A549 (cell line): Measurements from ENCODE around the gene N4BP2L2. TPM values are rescaled to one million over a fixed set of nuclear protein-coding genes. Genes with fewer than 3 reads are reported as not detected.

Source experiments
- ATAC-seq, 2 experiments: fragments of 200-7000 bp in 1 of 2; fragments of >200 bp in 1 of 2; cut with Nextera tagmentation in 1 of 2; cut with Tn5 transposase in 1 of 2; 3 replicates each; pipeline versions ENCODE4 v1.8.0 to v1.9.1; 2018 to 2020; ENCODE audit warnings: mild to moderate bottlenecking in 1 of 2, moderate library complexity in 1 of 2
- CTCF ChIA-PET: fragments of 300-600 bp; sonication (Branson Sonifier 250); formaldehyde crosslinking; extraction: SDS; loops from one replicate; lab custom pipeline; 2021; ENCODE audit warnings: antibody characterized with exemption, inconsistent platforms; lab: Yijun Ruan, JAX
- POLR2A ChIA-PET: fragments of 350-600 bp; formaldehyde crosslinking; extraction: SDS; loops from one replicate; lab custom pipeline; 2021; ENCODE audit warnings: antibody characterized with exemption, inconsistent platforms; lab: Yijun Ruan, JAX
- DNase-seq, 2 experiments: peaks; one replicate each; pipeline versions ENCODE4 v3.0.0 to v3.0.0-alpha.2; 2011 to 2016; ENCODE audit warnings: low read depth in 1 of 2, low spot score in 1 of 2
- FAIRE-seq: peaks from 2 replicates; lab custom pipeline; 2011; peaks lifted over from hg19 to GRCh38; lab: Jason Lieb, UNC
- H3K27ac ChIP-seq, 2 experiments: fragments of >200 bp; sonication (Bioruptor Twin); formaldehyde crosslinking; 3 replicates each; pipeline ENCODE4 v1.5.1; 2016 to 2017
- H3K4me1 ChIP-seq: fragments of >200 bp; sonication (Bioruptor Twin); formaldehyde crosslinking; 3 replicates; pipeline ENCODE4 v1.6.1; 2016
- H3K4me2 ChIP-seq: fragments of >200 bp; sonication (Bioruptor Twin); formaldehyde crosslinking; 3 replicates; pipeline ENCODE4 v1.6.1; 2016
- H3K4me3 ChIP-seq: fragments of >200 bp; sonication (Bioruptor Twin); formaldehyde crosslinking; 3 replicates; pipeline ENCODE4 v1.5.1; 2016
- H3K9me3 ChIP-seq: fragments of >200 bp; sonication (Bioruptor Twin); formaldehyde crosslinking; 3 replicates; pipeline ENCODE4 v1.6.1; 2016
- CBX2 ChIP-seq: fragments of 200-600 bp; sonication (generic); IDR thresholded peaks from 2 replicates; pipeline ENCODE4 v1.6.1; 2016; ENCODE audit warnings: low read depth, mild to moderate bottlenecking, borderline replicate concordance
- CBX8 ChIP-seq: fragments of 200-600 bp; sonication (generic); IDR thresholded peaks from 2 replicates; pipeline ENCODE4 v1.6.1; 2016
- CEBPB ChIP-seq, 2 experiments: fragments of >200 bp in 1 of 2; sonication (Bioruptor Twin) in 1 of 2; formaldehyde crosslinking in 1 of 2; IDR thresholded peaks; 2 replicates each; pipeline ENCODE4 v1.6.1; 2012 to 2016
- CHD2 ChIP-seq: fragments of 150-350 bp; IDR thresholded peaks from 2 replicates; pipeline ENCODE4 v1.6.1; 2014; ENCODE audit warnings: low read length; ENCODE audit not compliant: partially characterized antibody
- EHF ChIP-seq: fragments of 250-450 bp; sonication (Bioruptor Pico); IDR thresholded peaks from 2 replicates; pipeline ENCODE4 v1.5.0; 2020; ENCODE audit warnings: mild to moderate bottlenecking
- EP300 ChIP-seq, 2 experiments: fragments of >200 bp; sonication (Bioruptor Twin); formaldehyde crosslinking; IDR thresholded peaks; 2 replicates in 1 of 2; 3 replicates in 1 of 2; pipeline ENCODE4 v1.6.1; 2016 to 2017
- FOSB ChIP-seq: fragments of 250-450 bp; sonication (Bioruptor Pico); IDR thresholded peaks from 2 replicates; pipeline ENCODE4 v1.5.0; 2020; ENCODE audit warnings: mild to moderate bottlenecking, moderate library complexity
- FOSL2 ChIP-seq, 2 experiments: fragments of 450-650 bp in 1 of 2; fragments of >200 bp in 1 of 2; sonication (Bioruptor Twin) in 1 of 2; formaldehyde crosslinking; IDR thresholded peaks; 2 replicates each; pipeline versions ENCODE4 v1.5.0 to v1.6.1; 2016 to 2020; ENCODE audit warnings: mild to moderate bottlenecking in 1 of 2, moderate library complexity in 1 of 2
- FOXS1 ChIP-seq: fragments of 250-450 bp; sonication (Bioruptor Pico); IDR thresholded peaks from 2 replicates; pipeline ENCODE4 v1.5.0; 2020; ENCODE audit warnings: mild to moderate bottlenecking, moderate library complexity
- GATA3 ChIP-seq: IDR thresholded peaks from 2 replicates; pipeline ENCODE4 v1.6.1; 2012; ENCODE audit warnings: borderline replicate concordance
- HOXB13 ChIP-seq: fragments of 250-450 bp; sonication (Bioruptor Pico); IDR thresholded peaks from 2 replicates; pipeline ENCODE4 v1.5.0; 2020; ENCODE audit warnings: low read depth, mild to moderate bottlenecking, moderate library complexity
- JUN ChIP-seq, 2 experiments: fragments of >200 bp; sonication (Bioruptor Twin); formaldehyde crosslinking; IDR thresholded peaks; 2 replicates in 1 of 2; 3 replicates in 1 of 2; pipeline ENCODE4 v1.6.1; 2016 to 2017
- JUNB ChIP-seq: fragments of >200 bp; sonication (Bioruptor Twin); formaldehyde crosslinking; IDR thresholded peaks from 2 replicates; pipeline ENCODE4 v1.6.1; 2016
- MAZ ChIP-seq: fragments of 150-350 bp; IDR thresholded peaks from 2 replicates; pipeline ENCODE4 v1.6.1; 2014; ENCODE audit warnings: antibody characterized with exemption, low read depth, low read length, borderline replicate concordance
- POLR2AphosphoS2 ChIP-seq: conservative IDR thresholded peaks from 2 replicates; pipeline ENCODE4 v1.6.1; 2012; ENCODE audit warnings: low read length, improper control_type of control experiment, inconsistent platforms
- RARB ChIP-seq: fragments of 250-450 bp; sonication (Bioruptor Pico); IDR thresholded peaks from 2 replicates; pipeline ENCODE4 v1.8.0; 2021; ENCODE audit warnings: mild to moderate bottlenecking, moderate library complexity
- RNF2 ChIP-seq: fragments of 200-600 bp; sonication (generic); IDR thresholded peaks from 2 replicates; pipeline ENCODE4 v1.6.1; 2016; ENCODE audit warnings: low read depth, mild to moderate bottlenecking, antibody characterized with exemption, moderate library complexity, borderline replicate concordance
- SREBF2 ChIP-seq: fragments of 450-650 bp; IDR thresholded peaks from 2 replicates; pipeline ENCODE4 v1.6.1; 2014; ENCODE audit warnings: mild to moderate bottlenecking, moderate library complexity
- TFCP2L1 ChIP-seq: fragments of 250-450 bp; sonication (Bioruptor Pico); IDR thresholded peaks from 2 replicates; pipeline ENCODE4 v1.5.0; 2021; ENCODE audit warnings: mild to moderate bottlenecking
- ZNF302 ChIP-seq: fragments of 250-450 bp; sonication (Bioruptor Pico); IDR thresholded peaks from 2 replicates; pipeline ENCODE4 v1.9.0; 2021; ENCODE audit warnings: inconsistent platforms, mild to moderate bottlenecking, moderate library complexity
- WGBS: methylation state at CpG from one replicate; pipeline ENCODE4 v1.1.6; 2017; ENCODE audit errors: missing lambda C conversion rate; 5-methylcytosine and 5-hydroxymethylcytosine counted together
- polyA plus RNA-seq, 4 experiments: library from polyadenylated mRNA; depleted of rRNA in 3 of 4; stranded (reverse); fragments of >200 nt; fragmentation: RNase III in 1 of 4; extraction: RNeasy Plus Mini Kit Qiagen cat#74134 plus additional on column Dnase treatment in 1 of 4; gene quantifications; 2 replicates in 3 of 4; 3 replicates in 1 of 4; pipeline ENCODE4 v1.2.3, GENCODE V29; 2011 to 2017
- TF ChIP-seq, protein P1 (sequence below): IDR thresholded peaks from 2 replicates; pipeline ENCODE4 v1.6.1; 2012
- TF ChIP-seq, protein P2 (sequence below): fragments of 250-450 bp; sonication (Bioruptor Pico); IDR thresholded peaks from 2 replicates; pipeline ENCODE4 v1.5.0; 2020; ENCODE audit warnings: low read depth, mild to moderate bottlenecking, moderate library complexity
- TF ChIP-seq, protein P3 (sequence below): fragments of 450-650 bp; IDR thresholded peaks from 2 replicates; pipeline ENCODE4 v1.6.1; 2014; ENCODE audit warnings: antibody characterized with exemption
- TF ChIP-seq, protein P4 (sequence below): fragments of >200 bp; sonication (Bioruptor Twin); formaldehyde crosslinking; IDR thresholded peaks from 3 replicates; pipeline ENCODE4 v1.6.1; 2016
- TF ChIP-seq, protein P5 (sequence below): IDR thresholded peaks from 2 replicates; pipeline ENCODE4 v1.6.1; 2012; ENCODE audit warnings: low read depth, borderline replicate concordance

Gene N4BP2L2
- polyA plus RNA-seq, 2 of the 4 experiments (the other 2 are of a cell fraction): 29.3 to 56.2 TPM

DNA sequence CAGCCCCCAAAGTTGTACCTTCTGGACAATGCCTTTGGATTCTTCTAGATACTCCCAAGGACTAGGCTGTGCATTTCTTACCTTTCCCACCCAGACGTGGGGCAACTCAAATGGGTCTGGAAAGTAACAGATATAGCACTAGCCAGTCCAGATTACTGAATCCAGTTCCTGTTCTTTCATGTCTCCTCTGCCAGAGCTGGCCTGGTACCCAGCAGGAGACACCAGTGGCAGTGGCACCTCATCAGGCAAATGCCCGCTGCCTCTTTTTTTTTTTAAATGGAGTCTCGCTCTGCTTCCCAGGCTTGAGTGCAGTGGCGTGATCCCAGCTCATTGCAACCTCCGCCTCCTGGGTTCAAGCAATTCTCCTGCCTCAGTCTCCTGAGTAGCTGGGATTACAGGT lies 43.2 kb downstream of the N4BP2L2 start:
- Histone ChIP-seq H3K4me1 (no peaks in the 10 kb centered on the region), H3K9me3 (no peaks in the 10 kb centered on the region), H3K27ac (no peak overlapping the region), H3K4me3 (no peak overlapping the region), H3K4me2 (no peak overlapping the region)
- ChIA-PET POLR2A (no interaction called here), CTCF (no interaction called here)
- TF ChIP-seq HOXB13 (CRISPR knock-in tag): no peak
- TF ChIP-seq CBX2: no peak
- TF ChIP-seq EP300 (IDR thresholded peaks at IDR 0.05): no peak
- no peak for TF ChIP-seq CBX8
- TF ChIP-seq, protein P1, sequence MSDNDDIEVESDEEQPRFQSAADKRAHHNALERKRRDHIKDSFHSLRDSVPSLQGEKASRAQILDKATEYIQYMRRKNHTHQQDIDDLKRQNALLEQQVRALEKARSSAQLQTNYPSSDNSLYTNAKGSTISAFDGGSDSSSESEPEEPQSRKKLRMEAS: no peak
- TF ChIP-seq, protein P2, sequence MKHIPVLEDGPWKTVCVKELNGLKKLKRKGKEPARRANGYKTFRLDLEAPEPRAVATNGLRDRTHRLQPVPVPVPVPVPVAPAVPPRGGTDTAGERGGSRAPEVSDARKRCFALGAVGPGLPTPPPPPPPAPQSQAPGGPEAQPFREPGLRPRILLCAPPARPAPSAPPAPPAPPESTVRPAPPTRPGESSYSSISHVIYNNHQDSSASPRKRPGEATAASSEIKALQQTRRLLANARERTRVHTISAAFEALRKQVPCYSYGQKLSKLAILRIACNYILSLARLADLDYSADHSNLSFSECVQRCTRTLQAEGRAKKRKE: no peak
- TF ChIP-seq, protein P3, sequence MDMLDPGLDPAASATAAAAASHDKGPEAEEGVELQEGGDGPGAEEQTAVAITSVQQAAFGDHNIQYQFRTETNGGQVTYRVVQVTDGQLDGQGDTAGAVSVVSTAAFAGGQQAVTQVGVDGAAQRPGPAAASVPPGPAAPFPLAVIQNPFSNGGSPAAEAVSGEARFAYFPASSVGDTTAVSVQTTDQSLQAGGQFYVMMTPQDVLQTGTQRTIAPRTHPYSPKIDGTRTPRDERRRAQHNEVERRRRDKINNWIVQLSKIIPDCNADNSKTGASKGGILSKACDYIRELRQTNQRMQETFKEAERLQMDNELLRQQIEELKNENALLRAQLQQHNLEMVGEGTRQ: no peak
- TF ChIP-seq FOXS1: no peak
- TF ChIP-seq CEBPB (IDR thresholded peaks at IDR 0.05): no peak
- TF ChIP-seq FOSL2 (IDR thresholded peaks at IDR 0.05): no peak
- no peak for TF ChIP-seq FOSL2 (CRISPR knock-in tag; IDR thresholded peaks at IDR 0.05)
- 83% methylated on average over 5 of the region's 5 CpGs for WGBS
- DNase-seq: no peak
- no peak for FAIRE-seq
- no peak for ATAC-seq

DNA sequence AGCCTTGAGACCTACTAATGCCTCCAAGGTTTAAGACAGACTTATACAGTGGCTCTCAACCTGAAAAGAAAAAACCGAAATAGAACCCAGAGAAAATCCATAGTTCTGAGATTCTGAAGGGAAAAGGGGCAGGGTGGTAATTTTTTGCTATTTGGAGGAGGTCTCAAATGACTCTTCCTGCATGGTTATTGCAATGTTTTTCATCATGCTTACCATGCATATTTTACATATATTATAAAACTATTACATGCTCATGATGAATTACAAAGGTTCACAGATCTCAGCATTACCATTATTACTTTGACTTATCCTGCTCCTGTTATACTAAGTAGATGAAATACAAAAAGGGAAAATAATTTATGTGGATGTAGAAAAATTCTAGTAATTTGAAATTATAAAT lies 47.6 kb downstream of the N4BP2L2 start:
- ChIA-PET POLR2A (no interaction called here), CTCF (interaction anchor here (1.5 kb wide), 1 partner anchor 14 kb away, joined by 3 read pairs; no protein-coding TSS in a partner anchor)
- H3K27ac ChIP-seq: no peak overlapping the region
- no peaks in the 10 kb centered on the region for H3K4me1 ChIP-seq
- no peak for FAIRE-seq
- H3K4me2 ChIP-seq: no peak overlapping the region
- H3K4me3 ChIP-seq: no peak overlapping the region
- no peak for ATAC-seq
- WGBS: 88% methylated on average over 1 of the region's 1 CpG
- H3K9me3 ChIP-seq: no peaks in the 10 kb centered on the region
- TF ChIP-seq HOXB13 (CRISPR knock-in tag) (no peak), SREBF2 (no peak), FOSB (CRISPR knock-in tag) (no peak)
- TF ChIP-seq, protein P4, sequence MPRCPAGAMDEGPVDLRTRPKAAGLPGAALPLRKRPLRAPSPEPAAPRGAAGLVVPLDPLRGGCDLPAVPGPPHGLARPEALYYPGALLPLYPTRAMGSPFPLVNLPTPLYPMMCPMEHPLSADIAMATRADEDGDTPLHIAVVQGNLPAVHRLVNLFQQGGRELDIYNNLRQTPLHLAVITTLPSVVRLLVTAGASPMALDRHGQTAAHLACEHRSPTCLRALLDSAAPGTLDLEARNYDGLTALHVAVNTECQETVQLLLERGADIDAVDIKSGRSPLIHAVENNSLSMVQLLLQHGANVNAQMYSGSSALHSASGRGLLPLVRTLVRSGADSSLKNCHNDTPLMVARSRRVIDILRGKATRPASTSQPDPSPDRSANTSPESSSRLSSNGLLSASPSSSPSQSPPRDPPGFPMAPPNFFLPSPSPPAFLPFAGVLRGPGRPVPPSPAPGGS: no peak
- DNase-seq: no peak

DNA sequence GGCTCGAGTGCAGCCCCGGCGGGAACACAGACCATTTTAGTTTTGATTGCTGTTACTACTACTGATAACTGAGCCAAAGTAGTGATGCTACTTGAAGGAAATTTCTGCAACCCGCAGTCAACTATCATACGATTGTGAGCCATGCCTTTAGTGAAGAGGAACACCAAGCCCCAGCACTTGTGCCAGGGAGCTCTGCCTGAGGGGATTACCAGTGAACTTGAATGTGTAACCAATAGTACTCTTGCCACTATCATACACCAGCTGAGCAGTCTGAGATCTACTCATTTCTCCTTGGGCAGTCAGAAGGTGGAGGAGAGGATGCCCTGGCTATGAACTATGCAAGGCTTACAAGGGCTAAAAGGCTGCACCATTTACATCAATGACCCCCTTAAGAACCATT lies 61.7 kb downstream of the N4BP2L2 start:
- FAIRE-seq (no peak), ATAC-seq (no peak), DNase-seq (no peak)
- CTCF ChIA-PET: interaction anchor here (1.3 kb wide), 1 partner anchor 13 kb away, joined by 3 read pairs; no protein-coding TSS in a partner anchor
- no peak overlapping the region for H3K27ac ChIP-seq
- H3K9me3 ChIP-seq: no peaks in the 10 kb centered on the region
- H3K4me3 ChIP-seq: no peak overlapping the region
- TF ChIP-seq MAZ (no peak), FOXS1 (no peak), GATA3 (no peak), RARB (CRISPR knock-in tag) (no peak), RNF2 (no peak), FOSB (CRISPR knock-in tag) (no peak), POLR2AphosphoS2 (no peak), CBX8 (no peak), FOSL2 (IDR thresholded peaks at IDR 0.05) (no peak), FOSL2 (CRISPR knock-in tag; IDR thresholded peaks at IDR 0.05) (no peak), JUN (IDR thresholded peaks at IDR 0.05) (no peak), EP300 (IDR thresholded peaks at IDR 0.05) (no peak), EHF (CRISPR knock-in tag) (no peak), TFCP2L1 (CRISPR knock-in tag) (no peak), JUNB (no peak), ZNF302 (CRISPR knock-in tag) (no peak), CHD2 (no peak)
- TF ChIP-seq, protein P3: no peak
- TF ChIP-seq, protein P5, sequence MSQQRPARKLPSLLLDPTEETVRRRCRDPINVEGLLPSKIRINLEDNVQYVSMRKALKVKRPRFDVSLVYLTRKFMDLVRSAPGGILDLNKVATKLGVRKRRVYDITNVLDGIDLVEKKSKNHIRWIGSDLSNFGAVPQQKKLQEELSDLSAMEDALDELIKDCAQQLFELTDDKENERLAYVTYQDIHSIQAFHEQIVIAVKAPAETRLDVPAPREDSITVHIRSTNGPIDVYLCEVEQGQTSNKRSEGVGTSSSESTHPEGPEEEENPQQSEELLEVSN: no peak
- H3K4me2 ChIP-seq: no peak overlapping the region
- no peaks in the 10 kb centered on the region for H3K4me1 ChIP-seq
- 93% methylated on average over 5 of the region's 5 CpGs for WGBS
- POLR2A ChIA-PET: no interaction called here
